Tibial nerve (tissue), 4 donors: Measurements from ENCODE around the gene ALS2. TPM values are rescaled to one million over a fixed set of nuclear protein-coding genes. Genes with fewer than 3 reads are reported as not detected.

Source experiments
- DNase-seq, 2 donors: peaks; one replicate each; pipeline ENCODE4 v3.0.0-alpha.2; 2019; ENCODE audit warnings: low spot score in 2 of 2
- H3K27ac ChIP-seq, 4 donors: fragments of 200-600 bp; sonication (generic) in 3 of 4; one replicate each; pipeline ENCODE4 v1.5.1; 2017 to 2019; ENCODE audit warnings: mild to moderate bottlenecking in 1 of 4
- H3K27me3 ChIP-seq, 2 donors: fragments of 200-600 bp; sonication (generic) in 1 of 2; one replicate each; pipeline versions ENCODE4 v1.5.1 to v1.6.0; 2017 to 2019
- H3K36me3 ChIP-seq, 3 donors: fragments of 200-600 bp; sonication (generic); one replicate each; pipeline ENCODE4 v1.5.1; 2018 to 2019
- H3K4me1 ChIP-seq, 4 donors: fragments of 200-600 bp; sonication (generic) in 3 of 4; one replicate each; pipeline ENCODE4 v1.5.1; 2017 to 2019
- H3K4me3 ChIP-seq, 4 donors: fragments of 200-600 bp; sonication (generic) in 3 of 4; one replicate each; pipeline ENCODE4 v1.5.1; 2017 to 2019; ENCODE audit warnings: mild to moderate bottlenecking in 1 of 4, moderate library complexity in 1 of 4
- H3K9me3 ChIP-seq, 4 donors: fragments of 200-600 bp; sonication (generic) in 3 of 4; one replicate each; pipeline ENCODE4 v1.5.1; 2017 to 2019
- CTCF ChIP-seq, 5 experiments: fragments of 200-600 bp in 3 of 5; fragments of 450-650 bp in 2 of 5; sonication (generic) in 3 of 5; IDR thresholded peaks; one replicate each; pipeline ENCODE4 v1.5.1; 2016 to 2019; ENCODE audit warnings: antibody characterized with exemption in 5 of 5, mild to moderate bottlenecking in 3 of 5, moderate library complexity in 2 of 5
- EP300 ChIP-seq, 2 donors: sonication (generic); formaldehyde crosslinking; IDR thresholded peaks; one replicate each; pipeline ENCODE4 v1.6.1; 2017; ENCODE audit warnings: antibody characterized with exemption in 2 of 2, mild to moderate bottlenecking in 1 of 2
- POLR2A ChIP-seq, 2 donors: fragments of 450-650 bp; IDR thresholded peaks; one replicate each; pipeline ENCODE4 v1.6.1; 2017; ENCODE audit warnings: antibody characterized with exemption in 2 of 2, mild to moderate bottlenecking in 2 of 2, moderate library complexity in 2 of 2
- WGBS, 2 donors: methylation state at CpG; one replicate each; pipeline ENCODE4 v1.1.5; 2018; 5-methylcytosine and 5-hydroxymethylcytosine counted together
- total RNA-seq, 4 donors: library from RNA; depleted of rRNA; stranded (reverse); fragments of >200 nt; gene quantifications; one replicate each; pipeline ENCODE4 v1.1.0, GENCODE V29; 2016

The ALS2 gene
- 10 to 100 TPM; 23.5 to 35.8 (median 34.8) TPM for total RNA-seq

- DNase-seq = peak; percentile 96
- peaks cover 0 to 47% (median 10%) of the 10 kb centered on the region in 4 donors for H3K4me1 ChIP-seq
- no peaks in the 10 kb centered on the region for H3K36me3 ChIP-seq
- TF ChIP-seq POLR2A (IDR thresholded peaks at IDR 0.05) (peak; percentile 51 to 80), EP300 (IDR thresholded peaks at IDR 0.05) (peak in 1 of 2 donors; percentile 91), CTCF (IDR thresholded peaks at IDR 0.05) (peak in 1 of 5 experiments; percentile 9)
- no peaks in the 10 kb centered on the region for H3K27me3 ChIP-seq
- 1% methylated on average over 51 to 55 of the region's 60 CpGs for WGBS, 2 donors
- H3K9me3 ChIP-seq = no peaks in the 10 kb centered on the region
- H3K4me3 ChIP-seq = peak within 1 kb of the TSS; percentile 54 to 93 (median 77)
- H3K27ac ChIP-seq = peak within 1 kb of the TSS; percentile 84 to 96 (median 90)
Observed at GRCh38 chr2:201780674-201781493, at the start of gene ALS2. TSS of gene ALS2 (minus strand) at chr2:201780933. CDS start at chr2:201768885, 12,048 bp downstream.

GRCh38 chr2:201828220-201828619 is 47.5 kb upstream of the ALS2 start:
- DNase-seq = no peak
- Histone ChIP-seq H3K4me3 (no peak overlapping the region), H3K4me1 (no peaks in the 10 kb centered on the region), H3K9me3 (no peaks in the 10 kb centered on the region), H3K36me3 (no peaks in the 10 kb centered on the region), H3K27me3 (no peaks in the 10 kb centered on the region), H3K27ac (no peak overlapping the region)
- TF ChIP-seq EP300 (IDR thresholded peaks at IDR 0.05) = no peak
- TF ChIP-seq POLR2A (IDR thresholded peaks at IDR 0.05) = no peak
- TF ChIP-seq CTCF (IDR thresholded peaks at IDR 0.05) = no peak
- WGBS, 2 donors = 79 to 84% methylated on average over 2 of the region's 2 CpGs

GRCh38 chr2:201827621-201828020 is 46.9 kb upstream of the ALS2 start:
- Histone ChIP-seq H3K36me3 (no peaks in the 10 kb centered on the region), H3K9me3 (no peaks in the 10 kb centered on the region), H3K4me1 (no peaks in the 10 kb centered on the region), H3K4me3 (no peak overlapping the region), H3K27ac (no peak overlapping the region), H3K27me3 (no peaks in the 10 kb centered on the region)
- no peak for TF ChIP-seq CTCF (IDR thresholded peaks at IDR 0.05)
- TF ChIP-seq POLR2A (IDR thresholded peaks at IDR 0.05) = no peak
- no peak for TF ChIP-seq EP300 (IDR thresholded peaks at IDR 0.05)
- no peak for DNase-seq
- 93 to 96% methylated on average over 3 of the region's 3 CpGs for WGBS, 2 donors

GRCh38 chr2:201824212-201824611 is 43.5 kb upstream of the ALS2 start:
- no peak for DNase-seq
- Histone ChIP-seq H3K4me1 (no peaks in the 10 kb centered on the region), H3K27me3 (no peaks in the 10 kb centered on the region), H3K4me3 (no peak overlapping the region), H3K36me3 (no peaks in the 10 kb centered on the region), H3K27ac (no peak overlapping the region), H3K9me3 (no peaks in the 10 kb centered on the region)
- no peak for TF ChIP-seq CTCF (IDR thresholded peaks at IDR 0.05)
- no peak for TF ChIP-seq POLR2A (IDR thresholded peaks at IDR 0.05)
- TF ChIP-seq EP300 (IDR thresholded peaks at IDR 0.05) = no peak
- WGBS, 2 donors = 77 to 80% methylated on average over 1 of the region's 1 CpG

- H3K4me3 ChIP-seq = no peak overlapping the region
- no peaks in the 10 kb centered on the region for H3K9me3 ChIP-seq
- H3K27ac ChIP-seq = no peak overlapping the region
- no peaks in the 10 kb centered on the region for H3K4me1 ChIP-seq
- no peaks in the 10 kb centered on the region for H3K27me3 ChIP-seq
- TF ChIP-seq POLR2A (IDR thresholded peaks at IDR 0.05) (no peak), CTCF (IDR thresholded peaks at IDR 0.05) (no peak), EP300 (IDR thresholded peaks at IDR 0.05) (no peak)
- no peak for DNase-seq
- 67 to 69% methylated on average over 5 of the region's 5 CpGs for WGBS, 2 donors
- no peaks in the 10 kb centered on the region for H3K36me3 ChIP-seq
Observed at GRCh38 chr2:201821080-201821479, 40.3 kb upstream of the ALS2 start.
